ENCODE results near the gene HOTAIR.

DNA sequence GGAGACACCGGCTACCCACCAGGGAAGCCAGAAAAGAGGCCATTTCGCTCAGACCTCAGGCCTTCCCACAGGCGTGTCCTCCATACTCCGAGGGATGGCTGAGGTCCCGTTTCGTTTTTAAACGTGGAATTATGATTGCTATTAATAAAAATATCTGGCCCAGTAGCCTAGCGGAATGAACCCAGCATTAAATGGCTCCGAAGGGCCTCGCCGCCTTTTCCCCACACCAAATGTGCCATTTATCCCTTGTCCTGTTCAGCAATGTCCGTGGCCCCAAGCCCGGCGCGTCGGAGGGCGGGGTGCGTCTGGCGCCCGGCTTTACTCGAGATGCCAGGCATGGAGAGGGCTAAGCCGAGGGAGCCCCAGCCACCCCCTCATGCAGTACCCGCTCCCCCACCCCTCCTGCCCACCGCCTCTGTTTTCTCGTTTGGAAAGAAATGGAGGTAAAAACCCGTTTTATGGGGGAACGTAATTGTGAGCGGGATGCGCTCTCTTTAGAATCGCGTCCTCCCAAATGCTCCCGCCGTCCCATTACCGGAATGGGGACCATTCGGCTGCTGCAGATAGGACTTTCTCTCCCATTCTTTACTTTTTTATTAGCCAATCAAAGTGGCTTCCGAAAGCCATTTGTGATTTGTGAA lies 39.7 kb upstream of the HOTAIR start:
- TF ChIP-seq, protein P1, sequence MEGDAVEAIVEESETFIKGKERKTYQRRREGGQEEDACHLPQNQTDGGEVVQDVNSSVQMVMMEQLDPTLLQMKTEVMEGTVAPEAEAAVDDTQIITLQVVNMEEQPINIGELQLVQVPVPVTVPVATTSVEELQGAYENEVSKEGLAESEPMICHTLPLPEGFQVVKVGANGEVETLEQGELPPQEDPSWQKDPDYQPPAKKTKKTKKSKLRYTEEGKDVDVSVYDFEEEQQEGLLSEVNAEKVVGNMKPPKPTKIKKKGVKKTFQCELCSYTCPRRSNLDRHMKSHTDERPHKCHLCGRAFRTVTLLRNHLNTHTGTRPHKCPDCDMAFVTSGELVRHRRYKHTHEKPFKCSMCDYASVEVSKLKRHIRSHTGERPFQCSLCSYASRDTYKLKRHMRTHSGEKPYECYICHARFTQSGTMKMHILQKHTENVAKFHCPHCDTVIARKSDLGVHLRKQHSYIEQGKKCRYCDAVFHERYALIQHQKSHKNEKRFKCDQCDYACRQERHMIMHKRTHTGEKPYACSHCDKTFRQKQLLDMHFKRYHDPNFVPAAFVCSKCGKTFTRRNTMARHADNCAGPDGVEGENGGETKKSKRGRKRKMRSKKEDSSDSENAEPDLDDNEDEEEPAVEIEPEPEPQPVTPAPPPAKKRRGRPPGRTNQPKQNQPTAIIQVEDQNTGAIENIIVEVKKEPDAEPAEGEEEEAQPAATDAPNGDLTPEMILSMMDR (conservative IDR thresholded peaks at IDR 0.05 in 1 of 2, IDR thresholded peaks at IDR 0.05 in 1 of 2; ENCODE audit: extremely low read depth in 1 of 2, insufficient read depth in 1 of 2, low read depth in 1 of 2, low read length in 2 of 2), result no peak
- TF ChIP-seq EZH2 (IDR thresholded peaks at IDR 0.05; ENCODE audit: borderline replicate concordance, low read length), result no peak

All from mammary epithelial cell (primary cell).